ENCODE measurements around the gene PTPRB.

GRCh38 chr12:70534466-70534865, 102.8 kb downstream of the PTPRB start:
- TF ChIP-seq ZBTB8A (tag by site-specific recombination; IDR thresholded peaks at IDR 0.05): no peak
- no peak for TF ChIP-seq CTCF (tag by site-specific recombination; IDR thresholded peaks at IDR 0.05)
- TF ChIP-seq ZNF341 (tag by site-specific recombination; IDR thresholded peaks at IDR 0.05; ENCODE audit: low read depth): no peak
- TF ChIP-seq TCF7L2 (IDR thresholded peaks at IDR 0.05; ENCODE audit: borderline replicate concordance, low read depth, low read length): no peak
- TF ChIP-seq HOXA7 (CRISPR knock-in tag; IDR thresholded peaks at IDR 0.05; ENCODE audit: borderline replicate concordance): no peak
- TF ChIP-seq ZNF24 (tag by site-specific recombination; IDR thresholded peaks at IDR 0.05): no peak
- no peak for TF ChIP-seq ZNF169 (tag by site-specific recombination; IDR thresholded peaks at IDR 0.05)
- TF ChIP-seq ZNF311 (tag by site-specific recombination; IDR thresholded peaks at IDR 0.05; ENCODE audit: borderline replicate concordance): no peak
- no peak for TF ChIP-seq ZNF600 (tag by site-specific recombination; IDR thresholded peaks at IDR 0.05)
- no peak for TF ChIP-seq ATF2 (tag by site-specific recombination; IDR thresholded peaks at IDR 0.05; ENCODE audit: low read depth)
- TF ChIP-seq ZBTB26 (tag by site-specific recombination; optimal IDR thresholded peaks at IDR 0.05): no peak
- no peak for TF ChIP-seq PATZ1 (tag by site-specific recombination; IDR thresholded peaks at IDR 0.05)
- no peak for TF ChIP-seq ZNF530 (tag by site-specific recombination; IDR thresholded peaks at IDR 0.05; ENCODE audit: low read depth)

All from HEK293 (cell line).